NCI-H146 (cell line): ENCODE measurements around the gene KLF15.
"Not testable (repeated sequence)": the region's sequence is repeated elsewhere in the genome, so short reads cannot be mapped to it uniquely, and the experiment has no call there.

ENCODE experiments used
- DNase-seq: peaks from one replicate; lab custom pipeline; 2025; lab: John Stamatoyannopoulos, UW

The KLF15 gene

GRCh38 chr3:126346466-126346865 lies 10.7 kb downstream of the KLF15 start:
- DNase-seq = no peak

GRCh38 chr3:126345641-126346460 lies 11.4 kb downstream of the KLF15 start:
- DNase-seq = no peak

- no peak for DNase-seq
These were observed 12.0 kb downstream of the KLF15 start for GRCh38 chr3:126345231-126345630.

- no peak for DNase-seq
These were observed 12.7 kb downstream of the KLF15 start for GRCh38 chr3:126344380-126345041.

- no peak for DNase-seq
These were observed 13.6 kb downstream of the KLF15 start for GRCh38 chr3:126343649-126344035.

GRCh38 chr3:126342991-126343648 lies 14.1 kb downstream of the KLF15 start:
- DNase-seq = no peak

- DNase-seq = no peak
These were observed 15.0 kb downstream of the KLF15 start for GRCh38 chr3:126342211-126342610.

- DNase-seq = no peak
These were observed 15.5 kb downstream of the KLF15 start for GRCh38 chr3:126341755-126342150.

- DNase-seq = no peak
These were observed 16.1 kb downstream of the KLF15 start for GRCh38 chr3:126340943-126341754.

- DNase-seq = no peak
These were observed 16.6 kb downstream of the KLF15 start for GRCh38 chr3:126340596-126340942.

- no peak for DNase-seq
These were observed 17.1 kb downstream of the KLF15 start for GRCh38 chr3:126340081-126340511.

- no peak for DNase-seq
These were observed 17.7 kb downstream of the KLF15 start for GRCh38 chr3:126339466-126339865.

GRCh38 chr3:126338790-126339288 lies 18.4 kb downstream of the KLF15 start:
- DNase-seq = no peak

- DNase-seq = no peak
These were observed 19.1 kb downstream of the KLF15 start for GRCh38 chr3:126337980-126338651.

- not testable (repeated sequence) for DNase-seq
These were observed 25.3 kb downstream of the KLF15 start for GRCh38 chr3:126331812-126332336.

- DNase-seq = no peak
These were observed 27.1 kb downstream of the KLF15 start for GRCh38 chr3:126329927-126330725.

- DNase-seq = no peak
These were observed 30.6 kb downstream of the KLF15 start for GRCh38 chr3:126326629-126327028.

GRCh38 chr3:126322181-126322967 lies 34.8 kb downstream of the KLF15 start:
- no peak for DNase-seq

GRCh38 chr3:126321490-126321889 lies 35.7 kb downstream of the KLF15 start:
- no peak for DNase-seq
